Mesenchymal stem cell (in vitro differentiated cells and primary cell): ENCODE data around the gene ST7.
A peak's percentile ranks its signal among the peaks of the same experiment; 100 is the strongest.

Source experiments
- DNase-seq: peaks from one replicate; pipeline ENCODE4 v3.0.0-alpha.2; 2013
- H2AFZ ChIP-seq: one replicate; pipeline ENCODE4 v1.6.1; 2013; ENCODE audit warnings: low read depth, mild to moderate bottlenecking, control low read depth, inconsistent platforms, low read length, moderate library complexity
- H2AK5ac ChIP-seq: 2 replicates; pipeline ENCODE4 v1.6.1; 2013; ENCODE audit warnings: low read length, moderate library complexity, mild to moderate bottlenecking, inconsistent platforms; ENCODE audit not compliant: severe bottlenecking
- H2BK120ac ChIP-seq: one replicate; pipeline ENCODE4 v1.6.1; 2013; ENCODE audit warnings: low read depth, mild to moderate bottlenecking, inconsistent platforms, low read length, moderate library complexity
- H2BK12ac ChIP-seq, 2 experiments: one replicate each; pipeline ENCODE4 v1.6.1; 2013; ENCODE audit warnings: inconsistent platforms in 2 of 2, low read length in 2 of 2, mild to moderate bottlenecking in 2 of 2, moderate library complexity in 2 of 2, control low read depth in 1 of 2
- H2BK15ac ChIP-seq: one replicate; pipeline ENCODE4 v1.6.1; 2013; ENCODE audit warnings: mild to moderate bottlenecking, low read depth, inconsistent platforms; ENCODE audit not compliant: poor library complexity, severe bottlenecking
- H2BK5ac ChIP-seq: 2 replicates; pipeline ENCODE4 v1.6.1; 2013; ENCODE audit warnings: low read depth, mild to moderate bottlenecking, low read length, control low read depth, inconsistent platforms; ENCODE audit not compliant: poor library complexity, severe bottlenecking
- H3K14ac ChIP-seq, 2 experiments: one replicate each; pipeline ENCODE4 v1.6.1; 2013; ENCODE audit warnings: inconsistent platforms in 2 of 2, low read length in 2 of 2, control low read depth in 1 of 2, mild to moderate bottlenecking in 1 of 2, moderate library complexity in 1 of 2
- H3K18ac ChIP-seq, 2 experiments: one replicate each; pipeline ENCODE4 v1.6.1; 2013; ENCODE audit warnings: inconsistent platforms in 2 of 2, low read length in 2 of 2, control low read depth in 1 of 2, low read depth in 1 of 2, mild to moderate bottlenecking in 1 of 2
- H3K23ac ChIP-seq, 2 experiments: one replicate each; pipeline ENCODE4 v1.6.1; 2013; ENCODE audit warnings: inconsistent platforms in 2 of 2, low read length in 2 of 2, mild to moderate bottlenecking in 2 of 2, moderate library complexity in 2 of 2, control low read depth in 1 of 2
- H3K27ac ChIP-seq: 2 replicates; pipeline ENCODE4 v1.5.1; 2013; ENCODE audit warnings: mild to moderate bottlenecking, moderate library complexity, low read length, control low read depth, inconsistent platforms; ENCODE audit not compliant: poor library complexity, severe bottlenecking
- H3K27me3 ChIP-seq, 2 experiments: 2 replicates each; pipeline versions ENCODE4 v1.6.1 to v1.7.0; 2013; ENCODE audit warnings: low read length in 2 of 2, mild to moderate bottlenecking in 2 of 2, moderate library complexity in 2 of 2, control low read depth in 1 of 2, inconsistent platforms in 1 of 2; ENCODE audit not compliant: control insufficient read depth in 1 of 2, insufficient read depth in 1 of 2
- H3K36me3 ChIP-seq, 2 experiments: 2 replicates each; pipeline versions ENCODE4 v1.6.1 to v1.7.0; 2013; ENCODE audit warnings: low read length in 2 of 2, control low read depth in 1 of 2, inconsistent platforms in 1 of 2, low read depth in 1 of 2, mild to moderate bottlenecking in 1 of 2; ENCODE audit not compliant: insufficient read depth in 2 of 2, control insufficient read depth in 1 of 2
- H3K4ac ChIP-seq, 2 experiments: one replicate each; pipeline ENCODE4 v1.6.1; 2013; ENCODE audit warnings: inconsistent platforms in 2 of 2, low read length in 2 of 2, mild to moderate bottlenecking in 2 of 2, moderate library complexity in 2 of 2, control low read depth in 1 of 2, low read depth in 1 of 2
- H3K4me1 ChIP-seq: 2 replicates; pipeline ENCODE4 v1.6.1; 2013; ENCODE audit warnings: low read depth, low read length, control low read depth; ENCODE audit not compliant: control insufficient read depth, insufficient read depth
- H3K4me2 ChIP-seq: 2 replicates; pipeline ENCODE4 v1.6.1; 2013; ENCODE audit warnings: low read length, mild to moderate bottlenecking, inconsistent platforms; ENCODE audit not compliant: poor library complexity, severe bottlenecking
- H3K4me3 ChIP-seq, 2 experiments: 2 replicates each; pipeline versions ENCODE4 v1.5.1 to v1.7.0; 2013; ENCODE audit warnings: low read length in 2 of 2, mild to moderate bottlenecking in 2 of 2, control low read depth in 1 of 2, low read depth in 1 of 2; ENCODE audit not compliant: insufficient read depth in 1 of 2
- H3K79me1 ChIP-seq: replicated peaks from 2 replicates; pipeline ENCODE4 v1.6.1; 2013; ENCODE audit warnings: mild to moderate bottlenecking, control low read depth, low read length, inconsistent platforms; ENCODE audit not compliant: poor library complexity, severe bottlenecking
- H3K9ac ChIP-seq: 2 replicates; pipeline ENCODE4 v1.7.0; 2013; ENCODE audit warnings: mild to moderate bottlenecking, low read length, moderate library complexity
- H3K9me3 ChIP-seq: 2 replicates; pipeline ENCODE4 v1.7.0; 2013; ENCODE audit warnings: mild to moderate bottlenecking, low read length; ENCODE audit not compliant: control insufficient read depth
- H4K8ac ChIP-seq: one replicate; pipeline ENCODE4 v1.6.1; 2013; ENCODE audit warnings: inconsistent platforms, mild to moderate bottlenecking, low read length, moderate library complexity
- H4K91ac ChIP-seq: one replicate; pipeline ENCODE4 v1.6.1; 2013; ENCODE audit warnings: mild to moderate bottlenecking, low read length, inconsistent platforms
- WGBS: methylation state at CpG from one replicate; pipeline ENCODE4 v1.1.7; 2013; ENCODE audit warnings: mixed read lengths; 5-methylcytosine and 5-hydroxymethylcytosine counted together

ST7 gene

DNA sequence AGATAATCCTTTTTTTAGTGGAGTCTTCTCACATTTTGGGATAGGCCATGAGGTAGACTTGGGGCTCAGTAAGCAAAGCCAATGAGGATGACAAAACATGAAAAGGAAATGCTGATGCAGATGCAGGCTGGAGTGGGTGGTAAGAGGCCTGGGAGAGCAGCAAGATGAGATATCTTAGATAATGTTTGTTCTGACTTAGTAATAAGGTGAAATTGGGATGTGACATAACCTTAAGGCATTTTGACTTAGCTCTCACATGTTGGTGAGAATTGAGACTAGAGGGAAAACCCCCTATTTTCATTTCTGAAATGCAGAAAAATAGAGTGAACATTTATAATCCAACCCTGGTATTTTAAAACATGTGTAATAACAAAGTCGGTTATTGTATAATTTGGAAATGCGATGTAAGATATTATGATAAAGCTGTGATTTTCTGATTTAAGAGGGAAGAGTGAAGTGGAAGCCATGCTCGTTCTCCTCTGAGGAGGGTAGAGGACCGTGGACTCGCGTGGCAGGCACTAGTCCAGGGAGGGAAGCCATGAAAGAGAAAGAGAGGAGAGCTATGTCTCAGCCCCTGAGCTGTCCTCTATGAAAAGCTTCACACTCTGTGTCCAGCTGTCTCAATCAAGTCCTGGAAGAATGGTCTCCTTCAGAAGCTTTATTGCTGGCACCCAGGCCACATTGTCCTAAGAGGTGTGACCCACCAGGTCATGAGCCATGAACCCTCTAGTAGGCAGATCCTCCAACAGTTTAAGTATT lies 57.3 kb downstream of the ST7 start:
- Histone ChIP-seq H3K23ac (peak overlapping the region in 1 of 2 experiments; percentile 26), H3K9me3 (no peaks in the 10 kb centered on the region), H2BK12ac (peak overlapping the region; percentile 59 to 87), H3K18ac (peak overlapping the region; percentile 64 to 75), H2BK120ac (peak overlapping the region; percentile 54), H3K79me1 (peaks cover 18% of the 10 kb centered on the region), H3K14ac (no peak overlapping the region), H3K27ac (no peak overlapping the region), H4K8ac (peak overlapping the region; percentile 27), H3K4me2 (no peak overlapping the region), H2AK5ac (peak overlapping the region; percentile 11), H3K36me3 (no peaks in the 10 kb centered on the region), H3K4me1 (peaks cover 2% of the 10 kb centered on the region), H3K4me3 (no peak overlapping the region), H3K9ac (no peak overlapping the region), H3K27me3 (no peaks in the 10 kb centered on the region), H2AFZ (no peak overlapping the region), H4K91ac (peak overlapping the region; percentile 11), H2BK5ac (no peak overlapping the region), H2BK15ac (no peak overlapping the region), H3K4ac (peak overlapping the region; percentile 80 to 89)
- DNase-seq: no peak
- 98% methylated on average over 6 of the region's 6 CpGs for WGBS

DNA sequence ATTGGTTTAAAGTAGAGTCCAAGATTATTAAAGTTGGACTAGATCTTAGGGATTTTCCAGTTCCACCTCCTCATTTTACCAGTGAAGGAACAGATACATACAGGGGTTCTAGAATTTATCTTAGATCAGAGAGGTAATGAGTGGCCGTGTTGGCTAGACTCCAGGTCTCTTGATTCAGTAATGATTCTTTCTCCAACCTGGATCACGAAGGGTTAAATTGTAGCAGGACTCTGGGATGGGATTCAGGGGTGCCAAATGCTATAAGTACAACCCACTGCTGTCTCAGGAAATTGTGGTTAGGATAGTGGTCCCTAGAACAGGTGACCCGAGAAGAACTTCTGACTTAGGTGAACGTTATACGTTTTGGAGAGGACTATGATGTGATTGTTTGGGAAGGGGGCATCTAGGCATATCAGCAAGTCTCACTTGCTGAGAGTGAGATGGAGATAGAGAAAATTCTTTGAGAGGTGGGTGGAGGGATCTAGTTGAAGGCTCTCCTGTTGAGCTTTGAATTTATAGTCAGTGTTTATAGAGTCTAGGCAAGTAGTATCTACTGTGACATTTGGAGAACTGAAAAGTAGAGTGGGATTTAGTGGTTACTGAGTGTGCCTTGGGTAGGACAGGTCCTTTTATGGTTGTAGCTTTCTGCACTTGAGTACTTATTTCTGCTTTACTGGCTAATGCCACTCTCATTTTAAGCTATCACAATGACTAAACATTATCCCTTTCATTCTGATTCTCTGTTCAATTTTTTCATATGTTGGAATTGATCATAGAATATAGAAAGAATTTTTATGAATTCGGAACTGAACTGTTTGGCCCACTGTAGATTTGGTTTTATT lies 58.3 kb downstream of the ST7 start:
- no peak for DNase-seq

DNA sequence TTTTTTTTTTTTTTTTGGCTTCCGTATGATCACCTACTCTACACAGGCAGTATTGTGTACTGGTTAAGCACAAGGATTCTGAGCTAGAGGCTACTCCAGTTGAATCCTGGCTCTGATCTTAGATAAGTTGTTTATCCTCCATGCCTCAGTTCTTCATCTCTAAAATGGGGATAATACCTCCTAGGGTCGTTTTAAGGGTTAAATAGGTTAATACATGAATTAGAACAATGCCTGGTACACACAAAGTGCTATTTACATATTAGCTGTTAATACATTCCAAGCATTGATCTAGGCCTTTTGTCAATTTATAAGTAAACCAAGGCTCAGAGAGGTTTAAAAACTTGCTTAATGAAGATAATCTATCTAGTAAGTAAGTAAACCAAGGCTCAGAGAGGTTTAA lies 59.0 kb downstream of the ST7 start:
- Histone ChIP-seq H3K14ac (no peak overlapping the region), H3K27me3 (no peaks in the 10 kb centered on the region), H2BK120ac (no peak overlapping the region), H4K91ac (no peak overlapping the region), H2BK12ac (no peak overlapping the region), H3K4me1 (peaks cover 2% of the 10 kb centered on the region), H2AFZ (no peak overlapping the region), H3K4ac (no peak overlapping the region), H3K23ac (no peak overlapping the region), H2BK15ac (no peak overlapping the region), H3K79me1 (peaks cover 17% of the 10 kb centered on the region), H3K4me2 (no peak overlapping the region), H3K4me3 (no peak overlapping the region), H3K9me3 (no peaks in the 10 kb centered on the region), H3K36me3 (no peaks in the 10 kb centered on the region), H3K9ac (no peak overlapping the region), H2BK5ac (no peak overlapping the region), H3K27ac (no peak overlapping the region), H2AK5ac (no peak overlapping the region), H3K18ac (no peak overlapping the region), H4K8ac (no peak overlapping the region)
- WGBS: no CpG with 5 or more reads among the region's 2 CpGs
- no peak for DNase-seq

More for the DNA sequence above, 58.3 kb downstream of the ST7 start:
- WGBS: 78% methylated on average over 6 of the region's 6 CpGs
- H3K23ac ChIP-seq: no peak overlapping the region
- peak overlapping the region in 1 of 2 experiments; percentile 30 for H3K18ac ChIP-seq
- no peak overlapping the region for H3K4me2 ChIP-seq
- no peak overlapping the region for H2BK15ac ChIP-seq
- H3K4me3 ChIP-seq: no peak overlapping the region
- H3K9me3 ChIP-seq: no peaks in the 10 kb centered on the region
- H2AFZ ChIP-seq: no peak overlapping the region
- H3K79me1 ChIP-seq: peaks cover 17% of the 10 kb centered on the region
- H3K27me3 ChIP-seq: no peaks in the 10 kb centered on the region
- H3K9ac ChIP-seq: no peak overlapping the region
- no peak overlapping the region for H3K14ac ChIP-seq
- no peaks in the 10 kb centered on the region for H3K36me3 ChIP-seq
- H2BK12ac ChIP-seq: peak overlapping the region in 1 of 2 experiments; percentile 18
- H2BK5ac ChIP-seq: no peak overlapping the region
- peak overlapping the region; percentile 54 for H2BK120ac ChIP-seq
- peak overlapping the region in 1 of 2 experiments; percentile 49 for H3K4ac ChIP-seq
- H2AK5ac ChIP-seq: no peak overlapping the region
- no peak overlapping the region for H4K91ac ChIP-seq
- no peak overlapping the region for H4K8ac ChIP-seq
- no peak overlapping the region for H3K27ac ChIP-seq
- H3K4me1 ChIP-seq: peaks cover 2% of the 10 kb centered on the region

DNA sequence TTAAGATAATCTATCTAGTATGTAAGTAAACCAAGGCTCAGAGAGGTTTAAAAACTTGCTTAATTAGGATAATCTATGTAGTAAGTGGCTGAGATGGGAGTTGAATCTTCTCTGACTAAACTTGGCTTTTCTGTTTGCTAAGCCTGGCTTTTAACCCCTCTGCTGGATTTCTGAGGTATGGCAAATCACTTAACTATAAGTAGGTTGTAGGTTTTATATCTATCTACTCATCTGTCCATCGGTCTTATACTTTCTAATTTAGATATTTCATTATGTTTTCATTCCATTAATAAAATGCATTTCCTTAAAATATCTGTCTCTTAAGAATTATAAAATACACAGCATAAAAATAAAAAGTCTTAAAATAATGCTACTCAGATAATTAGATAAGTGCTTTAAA lies 59.4 kb downstream of the ST7 start:
- H2BK12ac ChIP-seq: no peak overlapping the region
- no peak overlapping the region for H3K23ac ChIP-seq
- H3K14ac ChIP-seq: no peak overlapping the region
- H3K27ac ChIP-seq: no peak overlapping the region
- H2BK15ac ChIP-seq: no peak overlapping the region
- no peak overlapping the region for H3K4ac ChIP-seq
- no peak overlapping the region for H3K18ac ChIP-seq
- no peak overlapping the region for H2AK5ac ChIP-seq
- H4K8ac ChIP-seq: no peak overlapping the region
- H3K9ac ChIP-seq: no peak overlapping the region
- no peak overlapping the region for H3K4me2 ChIP-seq
- peak; percentile 67 for DNase-seq
- peaks cover 16% of the 10 kb centered on the region for H3K79me1 ChIP-seq
- H2BK120ac ChIP-seq: no peak overlapping the region
- H2BK5ac ChIP-seq: no peak overlapping the region
- no peaks in the 10 kb centered on the region for H3K36me3 ChIP-seq
- no peak overlapping the region for H4K91ac ChIP-seq
- no peak overlapping the region for H2AFZ ChIP-seq
- H3K4me3 ChIP-seq: no peak overlapping the region
- H3K9me3 ChIP-seq: no peaks in the 10 kb centered on the region
- no peaks in the 10 kb centered on the region for H3K27me3 ChIP-seq
- H3K4me1 ChIP-seq: peaks cover 2% of the 10 kb centered on the region
- no CpG with 5 or more reads among the region's 1 CpG for WGBS
